Vagina (tissue), 2 donors: ENCODE data around the gene CER1. TPM values are rescaled to one million over a fixed set of nuclear protein-coding genes. Genes with fewer than 3 reads are reported as not detected.

Experiments
- DNase-seq, 2 donors: peaks; one replicate each; pipeline ENCODE4 v3.0.0-alpha.2; 2017; ENCODE audit errors: extremely low spot score in 2 of 2
- H3K27ac ChIP-seq: fragments of 200-600 bp; sonication (generic); one replicate; pipeline ENCODE4 v1.5.1; 2019
- H3K27me3 ChIP-seq: fragments of 200-600 bp; sonication (generic); one replicate; pipeline ENCODE4 v1.5.1; 2019
- H3K36me3 ChIP-seq, 2 donors: fragments of 200-600 bp; sonication (generic); one replicate each; pipeline ENCODE4 v1.5.1; 2017 to 2019
- H3K4me1 ChIP-seq: fragments of 200-600 bp; sonication (generic); one replicate; pipeline ENCODE4 v1.5.1; 2019
- H3K4me3 ChIP-seq, 2 donors: fragments of 200-600 bp; sonication (generic); 1 replicate in 1 of 2; 2 replicates in 1 of 2; pipeline ENCODE4 v1.5.1; 2016 to 2019
- H3K9me3 ChIP-seq: fragments of 200-600 bp; sonication (generic); one replicate; pipeline ENCODE4 v1.5.1; 2019
- CTCF ChIP-seq, 3 experiments: fragments of 450-650 bp in 2 of 3; fragments of 200-600 bp in 1 of 3; sonication (generic) in 1 of 3; IDR thresholded peaks; one replicate each; pipeline ENCODE4 v1.5.1; 2017 to 2019; ENCODE audit warnings: antibody characterized with exemption in 3 of 3, mild to moderate bottlenecking in 2 of 3, moderate library complexity in 2 of 3
- POLR2A ChIP-seq, 2 donors: fragments of 450-650 bp; IDR thresholded peaks; one replicate each; pipeline ENCODE4 v1.6.1; 2017; ENCODE audit warnings: antibody characterized with exemption in 2 of 2, mild to moderate bottlenecking in 2 of 2, moderate library complexity in 2 of 2
- POLR2AphosphoS5 ChIP-seq, 2 donors: sonication (generic); formaldehyde crosslinking; IDR thresholded peaks; one replicate each; pipeline ENCODE4 v1.9.0; 2017; ENCODE audit warnings: antibody characterized with exemption in 2 of 2, mild to moderate bottlenecking in 2 of 2, low read depth in 1 of 2; ENCODE audit not compliant: insufficient read depth in 1 of 2
- intact Hi-C: fragments of 100-400 bp; cut with DNase I; formaldehyde crosslinking; loops from one replicate; pipeline ENCODE4 v1.15.1; 2023
- total RNA-seq: library from RNA; depleted of rRNA; stranded (reverse); fragments of >200 nt; gene quantifications from one replicate; pipeline ENCODE4 v1.2.3, GENCODE V29; 2016

CER1 gene
- total RNA-seq, 1 donor from 2014 or later: not detected

GRCh38 chr9:14706530-14707140 is 15.9 kb downstream of the CER1 start:
- Histone ChIP-seq H3K27me3 (no peaks in the 10 kb centered on the region), H3K36me3 (no peaks in the 10 kb centered on the region), H3K9me3 (peaks cover 6% of the 10 kb centered on the region), H3K27ac (no peak overlapping the region), H3K4me1 (no peaks in the 10 kb centered on the region), H3K4me3 (no peak overlapping the region)
- no peak for DNase-seq
- intact Hi-C loops: no loop called here
- TF ChIP-seq POLR2AphosphoS5 (IDR thresholded peaks at IDR 0.05; ENCODE audit: insufficient read depth in 1 of 2, low read depth in 1 of 2) (no peak), POLR2A (IDR thresholded peaks at IDR 0.05) (no peak), CTCF (IDR thresholded peaks at IDR 0.05) (no peak)

- Histone ChIP-seq H3K9me3 (peaks cover 1% of the 10 kb centered on the region), H3K27ac (no peak overlapping the region), H3K4me1 (no peaks in the 10 kb centered on the region), H3K27me3 (no peaks in the 10 kb centered on the region), H3K36me3 (no peaks in the 10 kb centered on the region), H3K4me3 (no peak overlapping the region)
- DNase-seq: no peak
- TF ChIP-seq CTCF (IDR thresholded peaks at IDR 0.05) (no peak), POLR2A (IDR thresholded peaks at IDR 0.05) (no peak), POLR2AphosphoS5 (IDR thresholded peaks at IDR 0.05; ENCODE audit: insufficient read depth in 1 of 2, low read depth in 1 of 2) (no peak)
- intact Hi-C loops: no loop called here
These were observed 17.5 kb downstream of the CER1 start for GRCh38 chr9:14705079-14705478.

- no peaks in the 10 kb centered on the region for H3K27me3 ChIP-seq
- H3K27ac ChIP-seq: no peak overlapping the region
- no peaks in the 10 kb centered on the region for H3K36me3 ChIP-seq
- TF ChIP-seq CTCF (IDR thresholded peaks at IDR 0.05) (no peak), POLR2A (IDR thresholded peaks at IDR 0.05) (no peak), POLR2AphosphoS5 (IDR thresholded peaks at IDR 0.05; ENCODE audit: insufficient read depth in 1 of 2, low read depth in 1 of 2) (no peak)
- no peak overlapping the region for H3K4me3 ChIP-seq
- DNase-seq: no peak
- no peaks in the 10 kb centered on the region for H3K9me3 ChIP-seq
- no peaks in the 10 kb centered on the region for H3K4me1 ChIP-seq
- intact Hi-C loops: no loop called here
These were observed 18.3 kb downstream of the CER1 start for GRCh38 chr9:14704281-14704680.

- no peak for DNase-seq
- intact Hi-C loops: no loop called here
- TF ChIP-seq POLR2A (IDR thresholded peaks at IDR 0.05) (no peak), CTCF (IDR thresholded peaks at IDR 0.05) (no peak), POLR2AphosphoS5 (IDR thresholded peaks at IDR 0.05; ENCODE audit: insufficient read depth in 1 of 2, low read depth in 1 of 2) (no peak)
- Histone ChIP-seq H3K4me1 (no peaks in the 10 kb centered on the region), H3K27ac (no peak overlapping the region), H3K36me3 (no peaks in the 10 kb centered on the region), H3K27me3 (no peaks in the 10 kb centered on the region), H3K4me3 (no peak overlapping the region), H3K9me3 (no peaks in the 10 kb centered on the region)
These were observed 20.3 kb downstream of the CER1 start for GRCh38 chr9:14702200-14702720.

GRCh38 chr9:14693251-14693861 is 29.2 kb downstream of the CER1 start, which contains the start of gene ZDHHC21:
Gene ZDHHC21 (minus strand): TSS chr9:14693432. CDS start chr9:14674340, 19,092 bp downstream.
- intact Hi-C loops: no loop called here
- peaks cover 33% of the 10 kb centered on the region for H3K4me1 ChIP-seq
- H3K27ac ChIP-seq: peak within 1 kb of the TSS; percentile 37
- H3K27me3 ChIP-seq: no peaks in the 10 kb centered on the region
- no peaks in the 10 kb centered on the region for H3K9me3 ChIP-seq
- peaks cover 0 to 7% of the 10 kb centered on the region in 2 donors for H3K36me3 ChIP-seq
- peak within 1 kb of the TSS; percentile 72 to 93 for H3K4me3 ChIP-seq
- no peak for TF ChIP-seq CTCF (IDR thresholded peaks at IDR 0.05)
- TF ChIP-seq POLR2AphosphoS5 (IDR thresholded peaks at IDR 0.05; ENCODE audit: insufficient read depth in 1 of 2, low read depth in 1 of 2): no peak
- TF ChIP-seq POLR2A (IDR thresholded peaks at IDR 0.05): no peak
- DNase-seq: peak in 1 of 2 donors; percentile 81
